Dedifferentiated amniotic fluid mesenchymal stem cell (primary cell): ENCODE results near the gene MGAT4C.

ENCODE experiments used
- DNase-seq: peaks from one replicate; pipeline ENCODE4 v3.0.0-alpha.2; 2016; ENCODE audit errors: extremely low spot score

Gene MGAT4C

GRCh38 chr12:86229772-86230171 lies 26.4 kb downstream of the MGAT4C start:
- no peak for DNase-seq

- no peak for DNase-seq
These were observed 27.5 kb downstream of the MGAT4C start for GRCh38 chr12:86228656-86229055.

DNA sequence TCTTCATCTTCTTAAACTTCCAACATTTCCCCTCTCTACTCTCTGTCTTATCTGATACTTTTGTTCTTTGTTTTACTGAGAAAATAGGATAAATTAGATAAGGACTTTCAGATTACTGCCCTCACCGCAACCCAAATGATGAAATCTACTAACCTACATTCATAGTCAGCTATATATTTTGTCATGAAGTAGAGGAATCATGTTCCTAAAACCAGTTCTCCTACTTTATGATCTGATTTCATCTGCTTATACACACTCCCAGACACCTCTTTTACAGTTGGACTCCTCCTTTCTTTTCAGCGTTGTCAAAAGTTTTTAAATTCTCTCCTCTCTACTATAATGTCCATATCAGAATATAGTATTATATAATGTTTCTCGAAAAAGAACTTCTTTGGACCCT lies 29.7 kb downstream of the MGAT4C start:
- DNase-seq = no peak

DNA sequence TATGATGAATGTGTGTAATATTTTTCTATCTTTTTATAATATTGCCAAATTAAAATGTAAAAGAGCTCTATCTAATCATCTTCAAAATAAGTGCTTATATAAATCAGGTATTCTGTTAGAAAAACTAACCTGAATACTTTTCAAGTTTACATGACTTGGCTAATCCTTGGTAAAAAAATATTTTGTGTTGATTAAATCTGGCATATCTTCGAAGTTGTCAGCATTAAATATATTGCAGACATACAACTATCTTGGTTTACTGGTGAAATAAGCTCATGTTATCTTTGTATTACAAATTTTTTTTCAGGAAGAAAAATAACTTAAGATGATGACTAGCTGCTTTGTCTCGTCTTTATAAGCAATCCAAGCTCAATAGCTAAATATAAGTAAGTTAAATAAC lies 39.6 kb downstream of the MGAT4C start:
- no peak for DNase-seq

GRCh38 chr12:86213012-86213411 lies 43.2 kb downstream of the MGAT4C start:
- DNase-seq = no peak

GRCh38 chr12:86198696-86199444 lies 57.3 kb downstream of the MGAT4C start:
- no peak for DNase-seq

DNA sequence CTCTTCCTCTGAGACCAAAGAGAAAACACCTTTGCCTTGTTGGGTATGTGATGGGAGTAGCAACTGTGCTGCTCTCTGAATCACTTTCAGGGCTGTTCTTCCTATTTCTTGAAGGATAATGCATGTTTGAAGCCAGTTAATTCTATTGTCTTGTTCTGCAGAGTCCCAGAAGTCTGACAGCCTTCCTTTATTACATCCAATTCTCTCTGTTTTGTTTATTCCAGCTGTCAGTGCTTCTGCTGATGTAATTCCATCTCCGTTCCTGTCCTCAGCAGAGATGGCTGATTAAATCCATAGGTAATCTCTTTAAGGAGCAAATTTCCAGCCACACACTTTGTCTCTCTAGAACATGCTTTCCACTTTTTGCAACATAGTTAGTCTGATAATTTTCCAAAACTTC lies 59.7 kb downstream of the MGAT4C start:
- DNase-seq = no peak

- no peak for DNase-seq
These were observed 61.5 kb downstream of the MGAT4C start for GRCh38 chr12:86194721-86195120.

DNA sequence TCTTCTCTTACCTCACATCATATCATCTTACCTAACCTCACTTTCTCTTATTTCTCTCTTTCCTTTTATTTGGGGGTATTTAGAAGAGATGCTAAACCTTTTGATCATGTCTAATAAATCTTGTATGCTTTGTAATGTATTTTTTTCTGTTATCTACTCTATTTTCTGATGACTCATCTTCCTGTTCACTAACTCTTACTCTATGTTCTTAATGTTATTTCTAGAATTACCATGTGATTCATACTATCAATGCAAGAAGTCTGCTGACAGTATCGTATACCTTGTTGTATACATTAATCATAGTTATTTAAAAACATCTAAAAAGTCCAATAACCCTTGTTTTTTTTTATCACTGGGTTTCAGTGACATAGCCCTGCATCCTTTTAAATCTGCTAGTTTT lies 62.3 kb downstream of the MGAT4C start:
- no peak for DNase-seq

DNA sequence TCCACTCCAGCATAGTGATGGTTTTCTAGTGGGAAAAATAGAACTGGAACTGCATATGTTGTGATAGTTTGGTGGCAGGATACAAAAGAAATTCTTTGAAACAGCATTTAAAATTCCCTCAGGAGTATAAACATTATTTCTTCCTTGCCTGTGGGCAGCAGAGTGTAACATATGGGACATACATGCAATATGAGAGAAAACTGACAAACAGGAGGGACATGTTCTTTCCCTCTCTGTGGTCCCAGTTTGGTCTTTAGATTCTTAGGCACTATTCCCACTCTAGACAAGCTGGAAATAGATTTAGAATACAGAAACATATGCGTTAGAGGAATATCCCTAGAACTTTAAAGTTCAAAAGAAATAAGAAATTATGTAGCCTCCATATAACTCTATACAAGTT lies 68.0 kb downstream of the MGAT4C start:
- DNase-seq = no peak

GRCh38 chr12:86186449-86186848 lies 69.7 kb downstream of the MGAT4C start:
- DNase-seq = no peak

DNA sequence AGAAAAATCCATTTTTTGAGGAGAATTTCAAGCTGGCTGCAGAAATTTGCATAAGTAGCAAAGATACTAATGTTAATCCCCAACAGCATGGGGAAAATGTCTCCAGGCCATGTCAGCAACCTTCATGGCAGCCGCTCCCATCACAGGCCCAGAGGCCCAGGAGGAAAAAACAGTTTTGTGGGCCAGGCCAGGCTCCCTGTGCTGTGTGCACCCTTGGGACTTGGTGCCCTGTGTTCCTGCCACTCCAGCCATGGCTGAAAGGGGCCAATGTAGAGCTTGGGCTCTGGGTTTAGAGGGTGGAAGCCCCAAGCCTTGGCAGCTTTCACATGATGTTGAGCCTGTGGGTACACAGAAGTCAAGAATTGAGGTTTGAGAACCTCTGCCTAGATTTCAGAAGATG lies 76.3 kb downstream of the MGAT4C start:
- DNase-seq = no peak

- no peak for DNase-seq
These were observed 82.0 kb downstream of the MGAT4C start for GRCh38 chr12:86174188-86174587.

DNA sequence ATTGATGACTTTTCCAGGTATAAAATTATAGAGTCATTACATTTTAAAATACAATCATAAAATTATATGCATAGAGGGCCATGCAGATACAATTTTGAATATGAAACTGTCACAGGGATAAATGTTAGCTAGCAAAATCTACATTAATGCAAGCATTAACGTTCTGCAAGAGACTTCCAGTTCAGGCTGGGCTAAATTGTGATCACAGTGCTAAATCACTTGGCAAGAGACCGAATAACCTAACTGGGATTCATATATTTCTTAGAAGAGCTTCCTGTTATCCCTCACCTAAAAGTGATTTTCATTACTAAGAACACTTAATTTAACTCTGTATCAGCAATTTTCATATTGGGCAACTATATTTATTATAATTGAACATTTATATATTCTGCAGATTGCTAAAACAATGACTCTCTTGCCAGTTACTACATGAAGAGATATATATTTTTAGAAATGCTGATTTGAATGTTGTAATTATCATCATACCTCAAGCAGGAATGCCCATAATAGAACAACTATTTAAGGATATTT lies 83.2 kb downstream of the MGAT4C start:
- DNase-seq = no peak

DNA sequence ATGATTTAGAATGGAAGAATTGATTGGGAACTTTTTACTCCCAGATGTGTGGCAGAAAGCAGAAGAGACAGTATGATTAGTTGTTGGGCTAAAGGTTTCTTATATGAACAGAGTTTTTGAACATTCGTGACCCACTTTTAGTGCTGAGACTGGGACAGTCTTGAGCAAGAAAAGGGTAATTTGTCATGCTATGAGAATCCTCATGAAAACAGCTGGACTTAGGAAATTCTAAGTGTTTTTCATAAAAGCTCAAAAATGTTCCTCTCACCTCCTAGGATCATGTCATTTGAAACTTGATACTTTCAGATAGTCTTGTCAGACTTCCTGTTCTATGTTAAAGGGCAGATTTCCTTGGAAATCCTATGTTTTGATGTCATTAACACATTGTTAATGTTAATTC lies 86.1 kb downstream of the MGAT4C start:
- DNase-seq = no peak

DNA sequence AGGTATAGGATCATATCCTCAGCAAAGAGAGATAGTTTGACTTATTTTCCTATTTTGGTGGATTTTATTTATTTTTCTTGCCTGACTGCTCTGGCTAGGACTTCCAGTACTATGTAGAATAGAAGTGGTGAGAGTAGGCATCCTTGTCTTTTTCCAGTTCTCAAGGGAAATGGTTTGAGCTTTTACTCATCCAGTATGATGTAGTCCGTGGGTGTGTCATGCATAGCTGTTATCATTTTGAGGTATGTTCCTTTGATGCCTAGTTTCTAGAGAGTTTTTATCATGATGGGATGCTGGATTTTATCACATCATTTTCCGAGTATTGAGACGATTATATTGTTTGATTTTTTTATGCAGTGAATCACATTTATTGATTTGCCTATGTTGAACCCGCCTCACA lies 97.2 kb downstream of the MGAT4C start:
- no peak for DNase-seq

- DNase-seq = no peak
These were observed 101.6 kb downstream of the MGAT4C start for GRCh38 chr12:86154620-86155019.

DNA sequence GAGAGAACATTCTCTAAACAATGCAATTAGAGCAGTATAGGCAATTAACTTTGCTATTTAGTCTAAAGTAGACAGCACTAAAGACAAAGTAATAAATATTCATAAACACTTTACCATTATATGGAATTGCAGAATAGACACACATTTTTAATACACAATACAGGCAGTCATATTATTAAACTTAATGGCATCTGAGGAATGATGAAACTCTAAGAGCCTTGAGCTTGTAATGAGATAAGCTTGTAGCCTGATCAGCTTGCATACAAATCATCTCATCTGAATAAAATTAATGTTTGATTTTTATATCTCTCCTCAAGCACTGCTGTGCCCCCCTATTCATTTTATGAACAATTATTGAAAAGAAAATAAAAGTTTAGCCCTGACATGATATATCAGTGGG lies 107.6 kb downstream of the MGAT4C start:
- no peak for DNase-seq

DNA sequence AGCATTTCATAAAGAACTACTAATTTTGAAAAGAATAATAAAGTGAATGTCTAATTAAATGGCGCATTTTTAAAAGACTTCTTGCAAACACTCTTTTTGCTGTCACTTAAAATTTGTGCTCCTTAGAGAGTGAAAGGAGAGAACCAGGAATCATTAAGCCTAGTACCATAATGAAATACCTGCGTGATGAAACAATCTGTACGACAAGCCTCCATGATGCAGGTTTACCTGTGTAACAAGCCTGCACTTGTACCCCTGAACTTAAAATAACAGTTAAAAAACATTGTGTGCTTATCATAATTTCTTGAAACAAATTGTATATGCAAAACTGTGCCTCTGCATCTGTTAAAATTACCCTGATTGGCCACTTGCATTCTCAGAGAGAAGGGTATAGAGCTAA lies 108.1 kb downstream of the MGAT4C start:
- no peak for DNase-seq

DNA sequence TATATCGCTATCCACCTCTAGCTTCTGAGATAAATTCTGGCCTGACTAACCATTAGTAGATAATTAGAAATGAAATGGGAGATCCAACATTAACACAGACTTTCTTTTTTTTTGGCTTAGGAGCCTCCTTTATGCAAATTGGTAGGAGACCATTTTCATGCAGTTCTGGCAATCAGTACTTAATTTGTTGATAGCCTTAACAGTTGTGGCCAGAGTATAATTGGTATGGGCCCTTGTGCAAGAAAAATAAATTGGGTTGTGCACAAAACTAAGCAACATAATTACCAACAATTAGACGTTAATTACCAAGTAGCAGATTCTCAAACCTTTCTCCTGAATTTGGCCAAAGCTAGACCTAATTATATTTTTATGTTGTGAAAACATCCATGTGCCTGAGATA lies 111.0 kb downstream of the MGAT4C start:
- DNase-seq = no peak

DNA sequence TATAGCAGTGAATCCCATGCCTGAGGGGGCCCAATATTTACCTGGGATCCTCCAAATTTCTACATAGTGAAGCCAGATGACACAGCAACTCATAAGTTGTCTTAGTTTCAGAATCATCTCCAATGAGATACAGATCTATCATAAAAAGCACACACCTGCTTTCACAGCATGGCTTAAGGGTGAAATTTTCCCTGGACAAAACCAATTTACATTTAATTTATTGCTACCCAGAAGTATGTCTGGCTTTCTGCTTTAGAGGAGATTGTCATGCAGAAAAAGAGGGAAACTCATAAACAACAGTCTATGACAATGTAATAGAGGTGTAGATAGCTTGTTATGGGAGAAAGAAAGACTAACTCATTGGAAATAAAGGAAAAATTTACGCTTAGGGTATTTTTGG lies 113.0 kb downstream of the MGAT4C start:
- no peak for DNase-seq

GRCh38 chr12:86139671-86140070 lies 116.5 kb downstream of the MGAT4C start:
- no peak for DNase-seq

DNA sequence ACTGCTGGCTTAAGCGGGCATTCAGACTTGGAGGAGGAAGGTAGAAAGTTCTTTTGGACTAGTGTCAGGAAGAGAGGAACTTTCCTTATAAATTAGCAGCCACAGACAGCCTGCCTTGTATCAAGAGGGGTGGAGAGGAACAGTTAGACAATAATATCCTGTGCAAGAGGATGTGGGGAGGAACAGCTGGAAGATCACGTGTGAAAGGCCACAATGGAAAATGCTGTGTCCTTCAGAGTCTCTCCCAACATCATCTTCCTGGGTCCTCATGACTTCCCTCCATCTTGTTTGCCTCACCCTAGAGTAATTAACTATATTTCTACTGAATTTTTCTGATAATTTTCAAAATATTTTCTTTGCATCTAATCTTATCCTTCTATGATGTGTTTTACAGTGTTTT lies 117.4 kb downstream of the MGAT4C start:
- DNase-seq = no peak

- peak; percentile 36 for DNase-seq
These were observed 118.3 kb downstream of the MGAT4C start for GRCh38 chr12:86137936-86138335.
